Measurements from ENCODE around the gene RCHY1.

Gene RCHY1

DNA sequence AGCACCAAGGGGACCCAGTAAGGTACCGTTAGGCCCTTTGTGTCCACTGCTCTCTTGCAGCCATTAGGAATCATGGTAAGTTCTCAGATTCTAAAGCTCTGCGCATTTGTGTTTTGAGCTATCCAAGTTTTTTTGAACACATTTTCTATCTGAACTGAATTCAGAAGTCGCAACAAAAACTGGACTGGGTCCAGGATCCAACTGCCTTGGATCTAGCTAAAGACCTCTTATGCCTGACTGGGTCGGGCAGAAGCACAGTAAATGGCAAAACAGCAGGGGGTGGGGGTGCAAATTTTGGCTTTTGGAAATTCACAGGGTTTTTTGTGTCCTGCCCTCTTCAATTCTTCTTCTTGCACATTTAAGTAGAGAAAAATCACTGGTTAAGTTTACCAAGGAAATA lies 30.0 kb downstream of the RCHY1 start:
- Histone ChIP-seq H2BK5ac (ENCODE audit: low read length) (no peak overlapping the region), H3K4me2 (ENCODE audit: insufficient read depth, low read length, poor library complexity, severe bottlenecking) (no peak overlapping the region), H2BK12ac (ENCODE audit: low read length) (no peak overlapping the region), H2BK15ac (ENCODE audit: low read length) (no peak overlapping the region), H3K4me3 (ENCODE audit: low read length in 2 of 2) (no peak overlapping the region), H2BK120ac (ENCODE audit: low read depth, low read length) (no peak overlapping the region), H2AK5ac (ENCODE audit: low read depth, low read length) (no peak overlapping the region), H4K91ac (ENCODE audit: low read depth, low read length, poor library complexity) (no peak overlapping the region), H3K9me3 (replicated peaks in 1 of 2; ENCODE audit: control insufficient read depth in 2 of 2, insufficient read depth in 1 of 2, low read depth in 1 of 2, low read length in 2 of 2) (no peaks in the 10 kb centered on the region), H3K27me3 (ENCODE audit: control insufficient read depth in 3 of 3, insufficient read depth in 3 of 3, low read depth in 1 of 3, low read length in 3 of 3) (no peaks in the 10 kb centered on the region), H3K27ac (replicated peaks; ENCODE audit: low read length) (no peak overlapping the region), H3K18ac (ENCODE audit: low read length) (no peak overlapping the region), H2AFZ (ENCODE audit: low read length) (no peak overlapping the region), H4K8ac (ENCODE audit: low read depth, low read length) (no peak overlapping the region), H3K23ac (ENCODE audit: low read depth, low read length, poor library complexity) (no peak overlapping the region), H3K4me1 (ENCODE audit: control insufficient read depth in 2 of 2, insufficient read depth in 1 of 2, low read depth in 1 of 2, low read length in 2 of 2) (no peaks in the 10 kb centered on the region), H3K9ac (ENCODE audit: low read depth, low read length, poor library complexity) (no peak overlapping the region), H3K14ac (ENCODE audit: low read length) (no peak overlapping the region), H3K79me1 (ENCODE audit: low read depth, low read length) (no peaks in the 10 kb centered on the region), H3K4ac (ENCODE audit: low read length) (no peak overlapping the region), H3K36me3 (replicated peaks in 1 of 2; ENCODE audit: control insufficient read depth in 2 of 2, insufficient read depth in 2 of 2, low read length in 2 of 2) (peaks cover 2 to 90% of the 10 kb centered on the region in 2 donors)
- no CpG with 5 or more reads among the region's 4 CpGs for WGBS, 2 donors (ENCODE audit: extremely low coverage in 2 of 2, insufficient read length in 2 of 2, insufficient replicate concordance in 1 of 2)
- DNase-seq (ENCODE audit: low spot score), result no peak

DNA sequence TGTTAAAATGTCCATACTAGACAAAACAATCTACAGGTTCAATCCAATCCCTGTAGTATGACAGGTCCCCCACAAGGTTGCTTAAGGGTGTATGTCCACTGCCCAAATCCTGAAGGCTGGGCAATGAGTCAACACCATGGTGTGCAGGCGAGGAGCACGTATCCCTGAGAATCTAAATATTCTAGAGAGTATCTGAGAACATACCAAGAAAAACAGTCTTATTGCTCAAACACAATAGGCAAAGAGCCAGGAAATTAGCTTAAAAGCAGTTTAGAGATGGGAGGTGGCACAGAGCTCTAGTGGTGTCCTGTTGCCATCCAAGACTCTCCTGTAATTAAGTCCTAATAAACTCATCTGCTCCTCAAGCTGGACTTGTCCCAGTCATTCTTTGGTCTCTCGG lies 37.0 kb downstream of the RCHY1 start:
- WGBS, 2 donors (ENCODE audit: extremely low coverage in 2 of 2, insufficient read length in 2 of 2, insufficient replicate concordance in 1 of 2), result no CpG with 5 or more reads among the region's 3 CpGs
- H3K9me3 ChIP-seq (replicated peaks in 1 of 2; ENCODE audit: control insufficient read depth in 2 of 2, insufficient read depth in 1 of 2, low read depth in 1 of 2, low read length in 2 of 2), result peaks cover 0 to 12% of the 10 kb centered on the region in 2 donors
- no peak overlapping the region for H2AK5ac ChIP-seq (ENCODE audit: low read depth, low read length)
- H3K18ac ChIP-seq (ENCODE audit: low read length), result no peak overlapping the region
- peaks cover 0 to 43% of the 10 kb centered on the region in 2 donors for H3K36me3 ChIP-seq (replicated peaks in 1 of 2; ENCODE audit: control insufficient read depth in 2 of 2, insufficient read depth in 2 of 2, low read length in 2 of 2)
- H3K23ac ChIP-seq (ENCODE audit: low read depth, low read length, poor library complexity), result no peak overlapping the region
- H3K4me2 ChIP-seq (ENCODE audit: insufficient read depth, low read length, poor library complexity, severe bottlenecking), result no peak overlapping the region
- no peak overlapping the region for H3K4me3 ChIP-seq (ENCODE audit: low read length in 2 of 2)
- no peak overlapping the region for H3K4ac ChIP-seq (ENCODE audit: low read length)
- H2BK12ac ChIP-seq (ENCODE audit: low read length), result no peak overlapping the region
- no peaks in the 10 kb centered on the region for H3K4me1 ChIP-seq (ENCODE audit: control insufficient read depth in 2 of 2, insufficient read depth in 1 of 2, low read depth in 1 of 2, low read length in 2 of 2)
- no peak overlapping the region for H3K9ac ChIP-seq (ENCODE audit: low read depth, low read length, poor library complexity)
- H2BK15ac ChIP-seq (ENCODE audit: low read length), result no peak overlapping the region
- no peak overlapping the region for H4K8ac ChIP-seq (ENCODE audit: low read depth, low read length)
- H4K91ac ChIP-seq (ENCODE audit: low read depth, low read length, poor library complexity), result no peak overlapping the region
- H2BK120ac ChIP-seq (ENCODE audit: low read depth, low read length), result no peak overlapping the region
- DNase-seq (ENCODE audit: low spot score), result no peak
- H3K14ac ChIP-seq (ENCODE audit: low read length), result no peak overlapping the region
- no peak overlapping the region for H2BK5ac ChIP-seq (ENCODE audit: low read length)
- H3K27me3 ChIP-seq (ENCODE audit: control insufficient read depth in 3 of 3, insufficient read depth in 3 of 3, low read depth in 1 of 3, low read length in 3 of 3), result no peaks in the 10 kb centered on the region
- no peak overlapping the region for H2AFZ ChIP-seq (ENCODE audit: low read length)
- H3K79me1 ChIP-seq (ENCODE audit: low read depth, low read length), result no peaks in the 10 kb centered on the region
- no peak overlapping the region for H3K27ac ChIP-seq (replicated peaks; ENCODE audit: low read length)

DNA sequence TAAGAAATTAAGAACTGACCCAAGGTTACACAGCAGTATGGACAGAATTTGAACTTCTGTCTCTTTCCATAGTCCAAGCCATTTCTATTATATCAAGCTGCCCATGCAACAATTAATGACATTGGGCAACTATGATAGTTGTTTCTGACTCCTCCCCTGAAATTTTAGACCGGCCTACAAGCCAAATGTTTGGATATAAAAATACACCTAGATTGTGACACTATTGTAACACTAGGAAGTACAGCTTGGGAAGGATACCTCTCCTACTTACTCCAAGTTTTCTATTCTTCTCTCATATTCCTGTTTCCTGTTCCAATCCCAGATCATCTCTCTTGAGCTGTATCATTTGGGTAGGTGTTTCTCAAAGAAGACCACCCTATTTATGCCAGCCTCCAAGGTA lies 43.5 kb downstream of the RCHY1 start:
- no peaks in the 10 kb centered on the region for H3K9me3 ChIP-seq (replicated peaks in 1 of 2; ENCODE audit: control insufficient read depth in 2 of 2, insufficient read depth in 1 of 2, low read depth in 1 of 2, low read length in 2 of 2)
- no peak overlapping the region for H3K4me3 ChIP-seq (ENCODE audit: low read length in 2 of 2)
- no peak overlapping the region for H2BK120ac ChIP-seq (ENCODE audit: low read depth, low read length)
- no peak for DNase-seq (ENCODE audit: low spot score)
- no peak overlapping the region for H2BK12ac ChIP-seq (ENCODE audit: low read length)
- H3K18ac ChIP-seq (ENCODE audit: low read length), result no peak overlapping the region
- no peak overlapping the region for H3K9ac ChIP-seq (ENCODE audit: low read depth, low read length, poor library complexity)
- no peak overlapping the region for H3K4me2 ChIP-seq (ENCODE audit: insufficient read depth, low read length, poor library complexity, severe bottlenecking)
- no peak overlapping the region for H2AFZ ChIP-seq (ENCODE audit: low read length)
- no peak overlapping the region for H4K8ac ChIP-seq (ENCODE audit: low read depth, low read length)
- no peaks in the 10 kb centered on the region for H3K4me1 ChIP-seq (ENCODE audit: control insufficient read depth in 2 of 2, insufficient read depth in 1 of 2, low read depth in 1 of 2, low read length in 2 of 2)
- no peaks in the 10 kb centered on the region for H3K79me1 ChIP-seq (ENCODE audit: low read depth, low read length)
- no peak overlapping the region for H3K27ac ChIP-seq (replicated peaks; ENCODE audit: low read length)
- no peak overlapping the region for H3K14ac ChIP-seq (ENCODE audit: low read length)
- H4K91ac ChIP-seq (ENCODE audit: low read depth, low read length, poor library complexity), result no peak overlapping the region
- H2BK15ac ChIP-seq (ENCODE audit: low read length), result no peak overlapping the region
- no peak overlapping the region for H2BK5ac ChIP-seq (ENCODE audit: low read length)
- no peaks in the 10 kb centered on the region for H3K27me3 ChIP-seq (ENCODE audit: control insufficient read depth in 3 of 3, insufficient read depth in 3 of 3, low read depth in 1 of 3, low read length in 3 of 3)
- no peak overlapping the region for H3K4ac ChIP-seq (ENCODE audit: low read length)
- H3K23ac ChIP-seq (ENCODE audit: low read depth, low read length, poor library complexity), result no peak overlapping the region
- no peak overlapping the region for H2AK5ac ChIP-seq (ENCODE audit: low read depth, low read length)
- WGBS, 2 donors (ENCODE audit: extremely low coverage in 2 of 2, insufficient read length in 2 of 2, insufficient replicate concordance in 1 of 2), result no CpG with 5 or more reads among the region's 1 CpG
- no peaks in the 10 kb centered on the region for H3K36me3 ChIP-seq (replicated peaks in 1 of 2; ENCODE audit: control insufficient read depth in 2 of 2, insufficient read depth in 2 of 2, low read length in 2 of 2)

DNA sequence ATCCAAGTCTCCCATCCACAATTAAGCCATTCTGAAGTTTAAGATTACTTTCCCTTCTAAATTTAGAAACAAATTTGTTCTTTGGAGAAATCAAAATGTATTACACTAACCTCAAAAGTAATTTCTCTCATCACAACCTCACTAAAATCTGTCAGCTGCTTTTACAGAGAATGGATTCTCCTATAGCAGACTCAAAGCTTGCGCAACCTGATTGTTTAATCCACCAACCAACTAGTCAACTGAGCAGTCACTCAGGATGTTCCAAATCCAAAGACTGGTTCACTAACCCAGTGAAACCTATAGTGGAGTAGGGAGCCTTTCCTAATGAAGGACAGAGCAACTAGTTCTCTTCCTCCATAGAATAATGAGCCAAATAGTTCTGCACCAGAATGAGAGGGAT lies 44.3 kb downstream of the RCHY1 start:
- Histone ChIP-seq H3K23ac (ENCODE audit: low read depth, low read length, poor library complexity) (no peak overlapping the region), H2BK12ac (ENCODE audit: low read length) (no peak overlapping the region), H3K79me1 (ENCODE audit: low read depth, low read length) (no peaks in the 10 kb centered on the region), H3K9ac (ENCODE audit: low read depth, low read length, poor library complexity) (no peak overlapping the region), H4K91ac (ENCODE audit: low read depth, low read length, poor library complexity) (no peak overlapping the region), H2BK15ac (ENCODE audit: low read length) (no peak overlapping the region), H2AFZ (ENCODE audit: low read length) (no peak overlapping the region), H3K14ac (ENCODE audit: low read length) (no peak overlapping the region), H3K4me3 (ENCODE audit: low read length in 2 of 2) (no peak overlapping the region), H3K36me3 (replicated peaks in 1 of 2; ENCODE audit: control insufficient read depth in 2 of 2, insufficient read depth in 2 of 2, low read length in 2 of 2) (no peaks in the 10 kb centered on the region), H4K8ac (ENCODE audit: low read depth, low read length) (no peak overlapping the region), H3K4me2 (ENCODE audit: insufficient read depth, low read length, poor library complexity, severe bottlenecking) (no peak overlapping the region), H3K4me1 (ENCODE audit: control insufficient read depth in 2 of 2, insufficient read depth in 1 of 2, low read depth in 1 of 2, low read length in 2 of 2) (no peaks in the 10 kb centered on the region), H3K4ac (ENCODE audit: low read length) (no peak overlapping the region), H3K18ac (ENCODE audit: low read length) (no peak overlapping the region), H2BK120ac (ENCODE audit: low read depth, low read length) (no peak overlapping the region), H2BK5ac (ENCODE audit: low read length) (no peak overlapping the region), H2AK5ac (ENCODE audit: low read depth, low read length) (no peak overlapping the region), H3K27ac (replicated peaks; ENCODE audit: low read length) (no peak overlapping the region), H3K9me3 (replicated peaks in 1 of 2; ENCODE audit: control insufficient read depth in 2 of 2, insufficient read depth in 1 of 2, low read depth in 1 of 2, low read length in 2 of 2) (no peaks in the 10 kb centered on the region), H3K27me3 (ENCODE audit: control insufficient read depth in 3 of 3, insufficient read depth in 3 of 3, low read depth in 1 of 3, low read length in 3 of 3) (no peaks in the 10 kb centered on the region)
- no peak for DNase-seq (ENCODE audit: low spot score)
- WGBS, 2 donors (ENCODE audit: extremely low coverage in 2 of 2, insufficient read length in 2 of 2, insufficient replicate concordance in 1 of 2), result no CpG with 5 or more reads among the region's 1 CpG
